ENCODE measurements around the gene HIVEP1. TPM values are rescaled to one million over a fixed set of nuclear protein-coding genes. Genes with fewer than 3 reads are reported as not detected.

Gene HIVEP1
- total and polyA plus RNA-seq, 2 of the 8 experiments (the other 6 are each of a cell fraction or from before 2014, with no cell fraction given) = 22.6 to 23.1 TPM

- Histone ChIP-seq H2BK20ac (ENCODE audit: low read length) (no peak overlapping the region), H3K9me3 (ENCODE audit: insufficient read depth in 2 of 2, low read depth in 1 of 2, low read length in 1 of 2) (no peaks in the 10 kb centered on the region), H3K56ac (replicated peaks; ENCODE audit: insufficient read length, low read depth, low read length) (no peak overlapping the region), H3K79me1 (ENCODE audit: low read depth, low read length) (peaks cover 9% of the 10 kb centered on the region), H4K91ac (replicated peaks; ENCODE audit: insufficient read length, low read length) (no peak overlapping the region), H3K27ac (ENCODE audit: low read depth, low read length) (no peak overlapping the region), H3K23ac (ENCODE audit: insufficient read length) (no peak overlapping the region), H4K20me1 (replicated peaks in 1 of 2; ENCODE audit: control insufficient read depth in 1 of 2, insufficient read depth in 2 of 2, low read length in 2 of 2) (peaks cover 7 to 10% of the 10 kb centered on the region in 2 experiments), H3K18ac (ENCODE audit: extremely low read depth, low read length) (no peak overlapping the region), H3K79me2 (ENCODE audit: control insufficient read depth in 1 of 2, insufficient read depth in 2 of 2, low read length in 2 of 2) (peaks cover 8 to 96% of the 10 kb centered on the region in 2 experiments), H3K4me3 (ENCODE audit: extremely low read depth in 1 of 4, insufficient read depth in 2 of 4, low read depth in 3 of 4, low read length in 4 of 4) (no peak overlapping the region), H4K8ac (ENCODE audit: extremely low read depth, insufficient read depth, low read length) (no peak overlapping the region), H3K4me1 (replicated peaks in 1 of 4; ENCODE audit: control insufficient read depth in 3 of 4, insufficient read depth in 4 of 4, low read length in 3 of 4) (peaks cover 0 to 14% (median 2%) of the 10 kb centered on the region in 4 experiments; a peak in 2 of 7 replicates), H3K9ac (replicated peaks in 1 of 4; ENCODE audit: extremely low read depth in 1 of 4, low read depth in 3 of 4, low read length in 3 of 4) (no peak overlapping the region), H3K23me2 (ENCODE audit: low read depth, low read length) (no peaks in the 10 kb centered on the region; the same call in 1 of the 2 replicates), H3K27me3 (replicated peaks in 1 of 4; ENCODE audit: control insufficient read depth in 3 of 4, extremely low read depth in 1 of 4, insufficient read depth in 3 of 4, low read length in 3 of 4) (no peaks in the 10 kb centered on the region), H3K14ac (ENCODE audit: insufficient read length) (no peak overlapping the region), H2BK5ac (ENCODE audit: low read depth, low read length) (no peak overlapping the region), H2AK5ac (ENCODE audit: low read depth, low read length) (no peak overlapping the region), H2AFZ (ENCODE audit: low read length) (no peak overlapping the region), H2BK15ac (ENCODE audit: low read length) (no peak overlapping the region), H3K4ac (replicated peaks; ENCODE audit: insufficient read length, low read depth, low read length) (no peak overlapping the region), H2BK12ac (ENCODE audit: low read depth, low read length) (no peak overlapping the region), H2BK120ac (replicated peaks; ENCODE audit: low read depth, low read length) (no peak overlapping the region), H4K5ac (ENCODE audit: insufficient read length, low read depth, low read length) (no peak overlapping the region), H3K4me2 (ENCODE audit: insufficient read depth in 1 of 2, low read depth in 2 of 2, low read length in 2 of 2) (no peak overlapping the region), H3K36me3 (ENCODE audit: control insufficient read depth in 2 of 4, insufficient read depth in 4 of 4, low read length in 3 of 4) (no peaks in the 10 kb centered on the region; a peak in 1 of 8 replicates)
- TF ChIP-seq CEBPB (IDR thresholded peaks at IDR 0.05; ENCODE audit: low read depth, low read length) (0 out of 2 replicates have a peak, but pooled peaks have one; percentile 52), USF2 (IDR thresholded peaks at IDR 0.05; ENCODE audit: low read length) (no peak), RXRA (IDR thresholded peaks at IDR 0.05; ENCODE audit: insufficient read depth, low read depth, low read length) (no peak), KDM1A (IDR thresholded peaks at IDR 0.05; ENCODE audit: borderline replicate concordance, low read length) (no peak), ASH2L (IDR thresholded peaks at IDR 0.05; ENCODE audit: low read length) (no peak), HDAC6 (IDR thresholded peaks at IDR 0.05; ENCODE audit: low read depth, low read length) (no peak)
- 87% methylated on average over 4 of the region's 4 CpGs; no CpG with 5 or more reads in 1 of the 2 experiments for WGBS, 2 experiments (ENCODE audit: extremely low coverage in 1 of 2, insufficient coverage in 1 of 2, insufficient read length in 1 of 2, insufficient replicate concordance in 2 of 2, low coverage in 1 of 2, low lambda C conversion rate in 2 of 2, missing lambda C conversion rate in 1 of 2)
- CTCF ChIA-PET (ENCODE audit: partially characterized antibody) = interaction anchor here (0.9 kb wide), 1 partner anchor 253 kb away, joined by 3 read pairs; no protein-coding TSS in a partner anchor
- DNase-seq (ENCODE audit: low read depth in 1 of 2, low spot score in 2 of 2) = no peak
- POLR2A ChIA-PET (ENCODE audit: partially characterized antibody) = no interaction called here
- FAIRE-seq = no peak
These were observed 21.7 kb downstream of the HIVEP1 start for GRCh38 chr6:12033770-12034169.
